SK-N-SH treated with all-trans-retinoic acid at 6 μM for 48 hours (cell line): Measurements from ENCODE around the gene MED27.

Source experiments
- ATAC-seq: fragments of 200-7000 bp; cut with Tn5 transposase; 3 replicates; pipeline ENCODE4 v1.9.1; 2020; ENCODE audit warnings: mild to moderate bottlenecking, moderate library complexity
- ARNTL ChIP-seq: fragments of 450-650 bp; formaldehyde crosslinking; IDR thresholded peaks from 2 replicates; pipeline ENCODE4 v1.5.0; 2020; ENCODE audit warnings: low read depth, mild to moderate bottlenecking, moderate library complexity, borderline replicate concordance
- CSDC2 ChIP-seq: fragments of 250-450 bp; sonication (Bioruptor Pico); IDR thresholded peaks from 2 replicates; pipeline ENCODE4 v1.5.0; 2020; ENCODE audit warnings: mild to moderate bottlenecking, moderate library complexity
- ESRRG ChIP-seq: fragments of 250-450 bp; sonication (Bioruptor Pico); IDR thresholded peaks from 2 replicates; pipeline ENCODE4 v1.6.1; 2021; ENCODE audit warnings: mild to moderate bottlenecking
- GLIS3 ChIP-seq: fragments of 250-450 bp; sonication (Bioruptor Pico); IDR thresholded peaks from 2 replicates; pipeline ENCODE4 v1.5.0; 2020; ENCODE audit warnings: mild to moderate bottlenecking, moderate library complexity
- ISL1 ChIP-seq: fragments of 250-450 bp; sonication (Bioruptor Pico); IDR thresholded peaks from 2 replicates; pipeline ENCODE4 v2.1.2; 2022; ENCODE audit warnings: mild to moderate bottlenecking, moderate library complexity
- OSR1 ChIP-seq: fragments of 250-450 bp; sonication (Bioruptor Pico); IDR thresholded peaks from 2 replicates; pipeline ENCODE4 v1.8.0; 2022; ENCODE audit warnings: moderate library complexity, mild to moderate bottlenecking, inconsistent platforms
- PATZ1 ChIP-seq: fragments of 250-450 bp; sonication (Bioruptor Pico); IDR thresholded peaks from 2 replicates; pipeline ENCODE4 v1.8.0; 2020; ENCODE audit warnings: mild to moderate bottlenecking, moderate library complexity, borderline replicate concordance
- POU6F1 ChIP-seq: fragments of 250-450 bp; sonication (Bioruptor Pico); IDR thresholded peaks from 2 replicates; pipeline ENCODE4 v1.8.0; 2021; ENCODE audit warnings: low read depth, mild to moderate bottlenecking, moderate library complexity, borderline replicate concordance
- PPARA ChIP-seq: fragments of 250-450 bp; sonication (Bioruptor Pico); IDR thresholded peaks from 2 replicates; pipeline ENCODE4 v1.5.0; 2020; ENCODE audit warnings: mild to moderate bottlenecking, borderline replicate concordance
- RARB ChIP-seq: fragments of 250-450 bp; sonication (Bioruptor Pico); IDR thresholded peaks from 2 replicates; pipeline ENCODE4 v1.8.0; 2021; ENCODE audit warnings: mild to moderate bottlenecking, moderate library complexity
- SNAI2 ChIP-seq: fragments of 250-450 bp; sonication (Bioruptor Pico); IDR thresholded peaks from 2 replicates; pipeline ENCODE4 v1.5.0; 2020; ENCODE audit warnings: mild to moderate bottlenecking, moderate library complexity
- TCF4 ChIP-seq: fragments of 250-450 bp; sonication (Bioruptor Pico); IDR thresholded peaks from 2 replicates; pipeline ENCODE4 v1.8.0; 2021; ENCODE audit warnings: mild to moderate bottlenecking, moderate library complexity, borderline replicate concordance
- TOX ChIP-seq: fragments of 250-450 bp; sonication (Bioruptor Pico); IDR thresholded peaks from 2 replicates; pipeline ENCODE4 v1.8.0; 2021; ENCODE audit warnings: mild to moderate bottlenecking, moderate library complexity, borderline replicate concordance
- ZC3H10 ChIP-seq: fragments of 250-450 bp; sonication (Bioruptor Pico); IDR thresholded peaks from 2 replicates; pipeline ENCODE4 v1.5.1; 2021; ENCODE audit warnings: mild to moderate bottlenecking, moderate library complexity
- ZFP3 ChIP-seq: fragments of 250-450 bp; sonication (Bioruptor Pico); IDR thresholded peaks from 2 replicates; pipeline ENCODE4 v1.5.0; 2020; ENCODE audit warnings: mild to moderate bottlenecking, moderate library complexity
- ZFP30 ChIP-seq: fragments of 450-650 bp; formaldehyde crosslinking; IDR thresholded peaks from 2 replicates; pipeline ENCODE4 v1.5.0; 2022; ENCODE audit warnings: mild to moderate bottlenecking, moderate library complexity
- ZNF565 ChIP-seq: fragments of 450-650 bp; formaldehyde crosslinking; conservative IDR thresholded peaks from 2 replicates; pipeline ENCODE4 v1.5.0; 2020; ENCODE audit warnings: low read depth, mild to moderate bottlenecking, moderate library complexity
- ZNF70 ChIP-seq: fragments of 450-650 bp; formaldehyde crosslinking; IDR thresholded peaks from 2 replicates; pipeline ENCODE4 v1.5.0; 2020; ENCODE audit warnings: mild to moderate bottlenecking, moderate library complexity
- ZNF8 ChIP-seq: fragments of 450-650 bp; formaldehyde crosslinking; IDR thresholded peaks from 2 replicates; pipeline ENCODE4 v1.5.0; 2020; ENCODE audit warnings: mild to moderate bottlenecking, moderate library complexity
- TF ChIP-seq, protein P1 (sequence below): fragments of 250-450 bp; sonication (Bioruptor Pico); IDR thresholded peaks from 2 replicates; pipeline ENCODE4 v1.5.1; 2020; ENCODE audit warnings: low read depth, mild to moderate bottlenecking, moderate library complexity
- TF ChIP-seq, protein P2 (sequence below): fragments of 250-450 bp; sonication (Bioruptor Pico); IDR thresholded peaks from 2 replicates; pipeline ENCODE4 v1.5.1; 2021; ENCODE audit warnings: mild to moderate bottlenecking, moderate library complexity

Gene MED27

DNA sequence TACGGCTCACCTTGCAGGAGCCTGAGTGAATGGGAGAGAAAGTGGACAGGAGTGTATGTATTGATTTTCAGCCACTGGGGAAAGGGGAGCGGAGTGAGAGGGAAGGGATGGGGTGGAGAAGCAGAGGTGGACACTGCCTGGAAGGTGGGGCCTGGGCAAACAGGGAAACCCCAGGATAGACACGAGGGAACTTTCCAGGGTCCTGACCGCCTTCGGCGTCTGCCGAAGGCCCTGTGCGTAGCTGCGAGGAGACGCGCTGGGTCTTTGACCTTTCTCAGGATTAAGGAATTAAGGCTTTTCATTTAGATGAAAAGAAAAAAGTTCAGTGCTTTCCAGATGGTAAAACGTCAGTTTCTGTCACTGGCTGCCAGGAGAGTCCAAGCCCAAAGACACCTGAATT is 205.2 kb downstream of the MED27 start:
- ATAC-seq, result no peak
- TF ChIP-seq POU6F1 (no peak), SNAI2 (no peak), ZNF8 (CRISPR knock-in tag) (no peak)
- TF ChIP-seq, all 23 proteins: peak for 0

DNA sequence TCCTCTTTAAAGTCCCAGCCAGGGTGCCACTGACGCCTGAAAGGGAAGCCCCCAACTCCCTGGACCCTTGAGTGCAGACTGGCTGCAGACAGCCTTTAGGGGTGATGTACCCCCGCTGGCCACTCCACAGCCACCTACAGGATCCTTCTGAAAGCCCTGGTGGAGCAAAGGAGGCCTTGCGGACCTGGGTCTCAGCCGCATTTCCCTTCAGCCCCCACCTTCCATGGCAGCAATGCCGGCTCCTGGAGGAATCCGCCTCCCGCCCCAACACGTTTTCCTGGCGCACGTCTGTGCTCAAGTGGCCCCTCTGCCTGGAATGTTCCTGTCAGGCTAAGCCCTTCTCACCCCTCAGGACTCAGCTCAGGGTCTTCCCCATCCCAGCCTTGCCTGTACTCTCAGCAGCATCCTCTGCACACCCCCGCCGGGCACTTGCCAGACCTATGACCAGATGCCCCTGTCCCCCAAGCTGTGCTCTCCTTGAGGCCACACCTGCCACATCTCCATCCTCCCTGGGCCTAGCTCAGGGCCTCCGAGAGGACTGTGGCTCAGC is 205.7 kb downstream of the MED27 start:
- no peak for TF ChIP-seq TOX (CRISPR knock-in tag)
- no peak for TF ChIP-seq OSR1 (CRISPR knock-in tag)
- TF ChIP-seq ARNTL (CRISPR knock-in tag), result no peak
- TF ChIP-seq, protein P1, sequence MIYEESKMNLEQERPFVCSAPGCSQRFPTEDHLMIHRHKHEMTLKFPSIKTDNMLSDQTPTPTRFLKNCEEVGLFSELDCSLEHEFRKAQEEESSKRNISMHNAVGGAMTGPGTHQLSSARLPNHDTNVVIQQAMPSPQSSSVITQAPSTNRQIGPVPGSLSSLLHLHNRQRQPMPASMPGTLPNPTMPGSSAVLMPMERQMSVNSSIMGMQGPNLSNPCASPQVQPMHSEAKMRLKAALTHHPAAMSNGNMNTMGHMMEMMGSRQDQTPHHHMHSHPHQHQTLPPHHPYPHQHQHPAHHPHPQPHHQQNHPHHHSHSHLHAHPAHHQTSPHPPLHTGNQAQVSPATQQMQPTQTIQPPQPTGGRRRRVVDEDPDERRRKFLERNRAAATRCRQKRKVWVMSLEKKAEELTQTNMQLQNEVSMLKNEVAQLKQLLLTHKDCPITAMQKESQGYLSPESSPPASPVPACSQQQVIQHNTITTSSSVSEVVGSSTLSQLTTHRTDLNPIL (CRISPR knock-in tag), result no peak
- TF ChIP-seq SNAI2, result no peak
- TF ChIP-seq PATZ1 (CRISPR knock-in tag), result no peak
- TF ChIP-seq, protein P2, sequence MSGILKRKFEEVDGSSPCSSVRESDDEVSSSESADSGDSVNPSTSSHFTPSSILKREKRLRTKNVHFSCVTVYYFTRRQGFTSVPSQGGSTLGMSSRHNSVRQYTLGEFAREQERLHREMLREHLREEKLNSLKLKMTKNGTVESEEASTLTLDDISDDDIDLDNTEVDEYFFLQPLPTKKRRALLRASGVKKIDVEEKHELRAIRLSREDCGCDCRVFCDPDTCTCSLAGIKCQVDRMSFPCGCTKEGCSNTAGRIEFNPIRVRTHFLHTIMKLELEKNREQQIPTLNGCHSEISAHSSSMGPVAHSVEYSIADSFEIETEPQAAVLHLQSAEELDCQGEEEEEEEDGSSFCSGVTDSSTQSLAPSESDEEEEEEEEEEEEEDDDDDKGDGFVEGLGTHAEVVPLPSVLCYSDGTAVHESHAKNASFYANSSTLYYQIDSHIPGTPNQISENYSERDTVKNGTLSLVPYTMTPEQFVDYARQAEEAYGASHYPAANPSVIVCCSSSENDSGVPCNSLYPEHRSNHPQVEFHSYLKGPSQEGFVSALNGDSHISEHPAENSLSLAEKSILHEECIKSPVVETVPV (CRISPR knock-in tag), result no peak
- no peak for TF ChIP-seq ZFP3
- TF ChIP-seq ZNF8 (CRISPR knock-in tag), result no peak
- TF ChIP-seq, all 23 proteins: peak for 0
- no peak for ATAC-seq

- no peak for ATAC-seq
- TF ChIP-seq ARNTL (CRISPR knock-in tag) (no peak), POU6F1 (no peak), RARB (no peak), ZNF565 (CRISPR knock-in tag) (no peak), GLIS3 (no peak), TCF4 (CRISPR knock-in tag) (no peak), PATZ1 (CRISPR knock-in tag) (no peak), ISL1 (no peak), ZC3H10 (CRISPR knock-in tag) (no peak), ZNF70 (CRISPR knock-in tag) (no peak), ZNF8 (CRISPR knock-in tag) (no peak), ZFP3 (no peak), TOX (CRISPR knock-in tag) (no peak), ESRRG (CRISPR knock-in tag) (no peak), PPARA (CRISPR knock-in tag) (no peak), ZFP30 (CRISPR knock-in tag) (no peak), CSDC2 (CRISPR knock-in tag) (no peak)
- TF ChIP-seq, protein P1 (CRISPR knock-in tag), result no peak
Observed at GRCh38 chr9:131873335-131873734, 206.3 kb downstream of the MED27 start.
